GM10248 (cell line): ENCODE results near the gene MLN.

Source experiments
- CTCF ChIA-PET: fragments of 300-600 bp; sonication (Branson Sonifier 250); formaldehyde crosslinking; extraction: SDS; loops from one replicate; lab custom pipeline; 2021; ENCODE audit warnings: antibody characterized with exemption; lab: Yijun Ruan, JAX
- POLR2A ChIA-PET: fragments of 350-650 bp; sonication (Branson Sonifier 250); formaldehyde crosslinking; extraction: SDS; loops from one replicate; lab custom pipeline; 2020; ENCODE audit warnings: antibody characterized with exemption; lab: Yijun Ruan, JAX
- DNase-seq: peaks from one replicate; pipeline ENCODE4 v3.0.0; 2012; ENCODE audit errors: extremely low spot score
- CTCF ChIP-seq: IDR thresholded peaks from 2 replicates; pipeline ENCODE4 v1.5.1; 2012; ENCODE audit warnings: mild to moderate bottlenecking, low read depth; ENCODE audit errors: extremely low read depth, missing control alignments, control extremely low read depth

The MLN gene

GRCh38 chr6:33782561-33782960 lies 21.2 kb downstream of the MLN start:
- POLR2A ChIA-PET: no interaction called here
- TF ChIP-seq CTCF: no peak
- DNase-seq: no peak
- CTCF ChIA-PET: interaction anchor here (3.9 kb wide), 1 partner anchor 11 kb away, joined by 26 read pairs; no protein-coding TSS in a partner anchor

GRCh38 chr6:33781131-33781975 lies 22.4 kb downstream of the MLN start:
- DNase-seq: no peak
- POLR2A ChIA-PET: no interaction called here
- CTCF ChIA-PET: interaction anchor here (3.9 to 5.0 kb wide), 2 partner anchors 9 to 13 kb away, joined by 26 to 44 read pairs; no protein-coding TSS in a partner anchor
- no peak for TF ChIP-seq CTCF

DNA sequence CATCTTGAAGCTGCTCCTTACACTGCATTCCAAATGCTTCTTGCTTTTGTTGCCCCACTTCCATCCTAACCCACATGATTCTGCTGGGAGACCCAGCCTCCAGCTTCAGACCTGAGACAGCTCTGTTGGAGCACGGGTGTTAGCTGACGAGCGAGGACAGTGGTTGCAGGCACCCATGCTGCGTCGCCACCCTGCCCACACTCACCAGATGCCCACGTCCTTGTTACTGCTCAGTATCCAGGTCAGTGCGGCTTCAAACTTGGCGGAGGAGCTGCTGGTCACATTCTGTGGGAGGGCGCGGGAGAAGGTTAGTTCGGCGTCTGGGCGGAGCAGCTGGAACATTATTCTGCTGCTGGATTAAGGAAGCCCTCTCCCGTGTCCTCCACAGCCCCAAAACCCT lies 23.9 kb downstream of the MLN start:
- CTCF ChIA-PET: interaction anchor here (1.1 to 5.0 kb wide), 4 partner anchors 8 to 375 kb away, joined by 3 to 44 read pairs (median 16); no protein-coding TSS in a partner anchor

DNA sequence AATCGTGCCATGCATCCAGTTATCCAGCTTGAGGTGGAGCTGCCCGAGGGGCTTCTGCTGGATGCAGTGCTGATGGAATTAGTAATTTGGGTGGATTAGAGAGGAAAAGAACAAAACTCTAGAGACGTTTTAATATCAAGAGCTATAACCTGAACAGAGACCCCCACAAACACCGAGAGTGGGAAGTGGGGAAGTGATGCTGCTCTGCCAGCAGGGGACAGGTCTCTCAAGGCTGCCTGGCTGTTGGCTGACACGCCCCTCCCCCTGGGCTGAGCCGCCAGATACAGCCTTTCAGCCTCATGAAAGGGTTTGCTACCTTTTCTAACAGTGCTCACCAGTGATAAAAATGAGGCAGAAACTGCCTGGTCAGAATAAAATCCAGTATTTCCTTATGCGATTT lies 24.5 kb downstream of the MLN start:
- CTCF ChIA-PET: interaction anchor here (1.1 to 5.0 kb wide), 3 partner anchors 11 to 376 kb away, joined by 3 to 44 read pairs (median 5); no protein-coding TSS in a partner anchor
- POLR2A ChIA-PET: interaction anchor here (0.6 kb wide), 1 partner anchor 7 kb away, joined by 3 read pairs; no protein-coding TSS in a partner anchor
- TF ChIP-seq CTCF: no peak
- DNase-seq: no peak

More for the DNA sequence above, 23.9 kb downstream of the MLN start:
- DNase-seq: no peak
- POLR2A ChIA-PET: no interaction called here
- no peak for TF ChIP-seq CTCF

- ChIA-PET POLR2A (interaction anchor here (0.6 kb wide), 1 partner anchor 8 kb away, joined by 3 read pairs; no protein-coding TSS in a partner anchor), CTCF (interaction anchor here (1.5 to 5.0 kb wide), 3 partner anchors 11 to 249 kb away, joined by 3 to 44 read pairs (median 5); no protein-coding TSS in a partner anchor)
These were observed 25.2 kb downstream of the MLN start for GRCh38 chr6:33778444-33779121.

More at GRCh38 chr6:33778444-33779121, 25.2 kb downstream of the MLN start:
- TF ChIP-seq CTCF: no peak
- no peak for DNase-seq
